ENCODE results near the gene EPS15.
A peak's percentile ranks its signal among the peaks of the same experiment; 100 is the strongest.

Gene EPS15

GRCh38 chr1:51329443-51330325, 189.4 kb downstream of the EPS15 start:
- peak overlapping the region; percentile 47 to 66 for H3K4me3 ChIP-seq
- no peaks in the 10 kb centered on the region for H3K9me3 ChIP-seq
- intact Hi-C loops (cut with DNase I; ENCODE audit: low total_unique reads) = no loop called here
- H3K36me3 ChIP-seq = no peaks in the 10 kb centered on the region
- no peak overlapping the region for H3K27ac ChIP-seq
- peaks cover 0 to 20% (median 17%) of the 10 kb centered on the region in 4 donors for H3K4me1 ChIP-seq
- DNase-seq = no peak
- peaks cover 0 to 6% of the 10 kb centered on the region in 2 donors for H3K27me3 ChIP-seq
- no peak for TF ChIP-seq CTCF (IDR thresholded peaks at IDR 0.05)

- no peak for DNase-seq
- Histone ChIP-seq H3K36me3 (no peaks in the 10 kb centered on the region), H3K9me3 (no peaks in the 10 kb centered on the region), H3K4me1 (peaks cover 0 to 20% (median 17%) of the 10 kb centered on the region in 4 donors), H3K4me3 (no peak overlapping the region), H3K27me3 (peaks cover 0 to 6% of the 10 kb centered on the region in 2 donors), H3K27ac (no peak overlapping the region)
- intact Hi-C loops (cut with DNase I; ENCODE audit: low total_unique reads) = no loop called here
- no peak for TF ChIP-seq CTCF (IDR thresholded peaks at IDR 0.05)
Observed at GRCh38 chr1:51328926-51329325, 190.1 kb downstream of the EPS15 start.

- intact Hi-C loops (cut with DNase I; ENCODE audit: low total_unique reads) = no loop called here
- Histone ChIP-seq H3K4me1 (peaks cover 0 to 20% (median 17%) of the 10 kb centered on the region in 4 donors), H3K4me3 (no peak overlapping the region), H3K36me3 (no peaks in the 10 kb centered on the region), H3K9me3 (no peaks in the 10 kb centered on the region), H3K27ac (no peak overlapping the region), H3K27me3 (peaks cover 0 to 6% of the 10 kb centered on the region in 2 donors)
- no peak for DNase-seq
- no peak for TF ChIP-seq CTCF (IDR thresholded peaks at IDR 0.05)
Observed at GRCh38 chr1:51328279-51328678, 190.8 kb downstream of the EPS15 start.

- intact Hi-C loops (cut with DNase I; ENCODE audit: low total_unique reads) = no loop called here
- Histone ChIP-seq H3K9me3 (no peaks in the 10 kb centered on the region), H3K27me3 (peaks cover 0 to 6% of the 10 kb centered on the region in 2 donors), H3K27ac (no peak overlapping the region), H3K4me3 (no peak overlapping the region), H3K36me3 (no peaks in the 10 kb centered on the region), H3K4me1 (peaks cover 0 to 20% (median 17%) of the 10 kb centered on the region in 4 donors)
- DNase-seq = no peak
- TF ChIP-seq CTCF (IDR thresholded peaks at IDR 0.05) = no peak
Observed at GRCh38 chr1:51327386-51327785, 191.7 kb downstream of the EPS15 start.

- no peaks in the 10 kb centered on the region for H3K9me3 ChIP-seq
- intact Hi-C loops (cut with DNase I; ENCODE audit: low total_unique reads) = no loop called here
- no peak overlapping the region for H3K4me3 ChIP-seq
- no peak for TF ChIP-seq CTCF (IDR thresholded peaks at IDR 0.05)
- peaks cover 0 to 20% (median 17%) of the 10 kb centered on the region in 4 donors for H3K4me1 ChIP-seq
- no peaks in the 10 kb centered on the region for H3K36me3 ChIP-seq
- H3K27ac ChIP-seq = no peak overlapping the region
- DNase-seq = no peak
- H3K27me3 ChIP-seq = peaks cover 0 to 6% of the 10 kb centered on the region in 2 donors
Observed at GRCh38 chr1:51326839-51327238, 192.2 kb downstream of the EPS15 start.
